GM06990 (cell line): Measurements from ENCODE around the gene SSMEM1.

Experiments used
- DNase-seq: peaks from one replicate; pipeline ENCODE4 v3.0.0-alpha.2; 2011; ENCODE audit not compliant: insufficient read length; ENCODE audit errors: extremely low read depth
- H3K27me3 ChIP-seq: replicated peaks from 2 replicates; pipeline ENCODE4 v1.6.0; 2011; ENCODE audit warnings: low read length; ENCODE audit not compliant: control insufficient read depth, insufficient read depth
- H3K36me3 ChIP-seq: 2 replicates; pipeline ENCODE4 v1.5.1; 2011; ENCODE audit warnings: low read length; ENCODE audit not compliant: control insufficient read depth, insufficient read depth
- H3K4me3 ChIP-seq: replicated peaks from 2 replicates; pipeline ENCODE4 v1.5.1; 2011; ENCODE audit warnings: low read depth, mild to moderate bottlenecking, control low read depth, low read length
- TF ChIP-seq, protein P1 (sequence below): IDR thresholded peaks from 2 replicates; pipeline ENCODE4 v1.5.1; 2011; ENCODE audit warnings: low read length, control low read depth, mild to moderate bottlenecking, inconsistent platforms; ENCODE audit not compliant: insufficient read depth, poor library complexity, severe bottlenecking

SSMEM1 gene

DNA sequence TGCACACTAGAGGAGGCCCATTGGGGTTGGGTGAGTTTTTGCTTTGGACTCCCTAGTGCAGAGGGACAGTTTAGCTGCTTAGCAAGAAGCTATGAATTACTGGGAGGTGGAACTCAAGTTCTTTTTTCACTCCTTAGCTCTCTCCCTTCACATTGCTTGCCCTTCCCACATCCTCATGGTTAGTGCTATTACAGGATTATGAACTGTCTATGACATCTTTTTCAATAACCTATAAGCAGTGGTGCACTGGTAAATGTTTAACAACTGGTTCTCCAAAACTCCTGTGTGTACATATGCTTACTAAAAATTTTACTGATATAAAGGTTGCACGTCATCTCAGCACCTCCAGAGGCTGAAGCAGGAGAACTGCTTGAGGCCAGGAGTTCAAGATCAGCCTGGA is 6.2 kb downstream of the SSMEM1 start:
- DNase-seq, result no peak
- Histone ChIP-seq H3K27me3 (no peaks in the 10 kb centered on the region), H3K4me3 (no peak overlapping the region), H3K36me3 (no peaks in the 10 kb centered on the region)
- TF ChIP-seq, protein P1, sequence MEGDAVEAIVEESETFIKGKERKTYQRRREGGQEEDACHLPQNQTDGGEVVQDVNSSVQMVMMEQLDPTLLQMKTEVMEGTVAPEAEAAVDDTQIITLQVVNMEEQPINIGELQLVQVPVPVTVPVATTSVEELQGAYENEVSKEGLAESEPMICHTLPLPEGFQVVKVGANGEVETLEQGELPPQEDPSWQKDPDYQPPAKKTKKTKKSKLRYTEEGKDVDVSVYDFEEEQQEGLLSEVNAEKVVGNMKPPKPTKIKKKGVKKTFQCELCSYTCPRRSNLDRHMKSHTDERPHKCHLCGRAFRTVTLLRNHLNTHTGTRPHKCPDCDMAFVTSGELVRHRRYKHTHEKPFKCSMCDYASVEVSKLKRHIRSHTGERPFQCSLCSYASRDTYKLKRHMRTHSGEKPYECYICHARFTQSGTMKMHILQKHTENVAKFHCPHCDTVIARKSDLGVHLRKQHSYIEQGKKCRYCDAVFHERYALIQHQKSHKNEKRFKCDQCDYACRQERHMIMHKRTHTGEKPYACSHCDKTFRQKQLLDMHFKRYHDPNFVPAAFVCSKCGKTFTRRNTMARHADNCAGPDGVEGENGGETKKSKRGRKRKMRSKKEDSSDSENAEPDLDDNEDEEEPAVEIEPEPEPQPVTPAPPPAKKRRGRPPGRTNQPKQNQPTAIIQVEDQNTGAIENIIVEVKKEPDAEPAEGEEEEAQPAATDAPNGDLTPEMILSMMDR, result no peak

DNA sequence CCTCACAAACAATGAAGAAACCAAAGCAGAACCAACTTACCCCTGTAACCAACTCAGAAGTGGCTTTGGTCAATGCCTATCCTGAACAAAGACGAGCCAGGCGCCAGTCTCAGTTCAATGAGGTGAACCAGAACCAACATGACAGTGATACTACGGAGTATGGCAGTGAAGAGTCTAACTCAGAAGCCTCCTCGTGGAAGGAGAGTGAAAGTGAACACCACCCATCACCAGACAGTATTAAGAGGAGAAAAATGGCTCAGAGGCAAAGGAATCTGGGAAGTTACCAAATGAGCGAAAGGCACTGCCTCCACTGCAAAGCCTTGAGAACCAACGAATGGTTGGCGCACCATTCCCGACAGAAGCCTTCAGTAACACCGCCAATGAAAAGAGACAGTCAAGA is 8.4 kb downstream of the SSMEM1 start:
- TF ChIP-seq, protein P1, result no peak
- no peaks in the 10 kb centered on the region for H3K36me3 ChIP-seq
- no peak overlapping the region for H3K4me3 ChIP-seq
- H3K27me3 ChIP-seq, result no peaks in the 10 kb centered on the region
- no peak for DNase-seq

DNA sequence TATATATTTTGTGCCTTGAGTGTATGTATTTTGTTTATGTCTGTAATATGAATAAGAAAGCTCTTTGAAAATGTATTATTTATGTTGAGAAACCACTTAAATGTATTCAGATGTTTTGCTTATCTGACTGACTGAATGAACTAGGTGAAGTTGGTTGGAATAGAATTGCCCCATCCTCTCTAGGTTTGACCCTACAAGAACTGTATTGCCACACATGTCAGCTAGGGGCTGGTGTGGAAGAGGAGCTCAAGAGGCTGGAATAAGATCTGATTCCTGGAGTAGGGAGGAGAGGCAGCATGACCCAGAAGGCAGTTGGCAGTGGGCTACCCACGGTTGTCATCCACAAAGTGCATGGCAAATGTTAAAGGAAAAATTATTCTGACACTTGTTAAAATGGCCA is 9.1 kb downstream of the SSMEM1 start:
- TF ChIP-seq, protein P1, result no peak
- DNase-seq, result no peak
- H3K27me3 ChIP-seq, result no peaks in the 10 kb centered on the region
- no peaks in the 10 kb centered on the region for H3K36me3 ChIP-seq
- H3K4me3 ChIP-seq, result no peak overlapping the region

DNA sequence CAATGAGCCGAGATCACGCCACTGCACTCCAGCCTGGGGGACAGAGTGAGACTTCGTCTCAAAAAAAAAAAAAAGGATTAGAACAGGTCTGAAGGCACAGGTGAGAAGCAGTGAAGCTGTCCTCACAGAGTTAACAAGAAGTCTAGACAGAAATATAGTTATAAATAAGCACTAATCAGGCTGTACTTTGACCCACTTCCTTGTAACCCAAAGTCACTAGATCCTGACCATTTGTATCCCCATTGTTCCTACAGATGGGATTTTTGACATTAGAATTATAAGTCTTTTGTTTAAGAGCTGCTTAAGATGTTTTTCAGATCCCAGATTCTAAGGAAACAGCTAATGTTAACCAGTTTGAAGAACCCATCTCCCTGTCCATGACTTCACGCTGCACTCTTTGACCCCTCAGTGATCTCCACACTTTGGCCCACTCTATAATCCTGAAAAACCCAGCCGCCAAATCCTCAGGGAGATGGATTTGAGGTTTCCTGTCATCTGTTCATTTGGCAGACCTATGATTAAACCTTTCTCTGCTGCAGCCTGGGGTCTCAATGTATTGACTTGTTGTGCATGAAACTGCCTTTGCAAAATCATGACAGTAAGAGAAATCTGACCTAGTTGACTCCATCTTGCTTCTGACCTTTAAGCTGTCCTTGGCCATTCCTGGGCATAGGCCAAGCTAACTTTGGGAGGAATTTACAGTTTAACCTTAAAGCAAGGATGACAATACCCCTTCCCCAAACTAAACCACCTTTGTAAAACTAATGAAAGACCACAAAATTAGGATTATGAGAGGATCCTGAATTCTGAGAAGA is 11.4 kb downstream of the SSMEM1 start:
- Histone ChIP-seq H3K4me3 (no peak overlapping the region), H3K27me3 (no peaks in the 10 kb centered on the region), H3K36me3 (no peaks in the 10 kb centered on the region)
- TF ChIP-seq, protein P1, result no peak
- DNase-seq, result no peak

DNA sequence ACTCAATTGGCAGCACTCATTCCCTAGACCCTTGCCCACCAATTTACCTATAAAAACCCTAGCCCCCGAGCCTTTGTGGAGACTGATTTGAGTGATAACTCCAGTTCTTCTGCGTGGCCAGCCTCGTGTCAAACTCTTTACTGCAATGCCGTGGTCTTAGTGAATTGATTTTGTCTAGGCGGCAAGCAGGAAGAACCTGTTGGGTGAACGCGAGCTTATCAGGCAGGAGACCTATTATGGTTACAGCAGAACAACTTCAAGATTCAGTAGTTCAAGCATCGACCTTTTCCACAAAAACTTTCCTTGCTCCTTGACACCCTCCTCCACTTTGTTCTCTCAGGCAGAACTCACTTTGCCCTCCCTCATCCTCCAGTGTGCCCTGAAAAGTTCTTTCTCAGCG is 12.2 kb downstream of the SSMEM1 start:
- Histone ChIP-seq H3K36me3 (no peaks in the 10 kb centered on the region), H3K27me3 (no peaks in the 10 kb centered on the region), H3K4me3 (no peak overlapping the region)
- TF ChIP-seq, protein P1, result no peak
- no peak for DNase-seq
